ENCODE data around the gene NELL1.

DNA sequence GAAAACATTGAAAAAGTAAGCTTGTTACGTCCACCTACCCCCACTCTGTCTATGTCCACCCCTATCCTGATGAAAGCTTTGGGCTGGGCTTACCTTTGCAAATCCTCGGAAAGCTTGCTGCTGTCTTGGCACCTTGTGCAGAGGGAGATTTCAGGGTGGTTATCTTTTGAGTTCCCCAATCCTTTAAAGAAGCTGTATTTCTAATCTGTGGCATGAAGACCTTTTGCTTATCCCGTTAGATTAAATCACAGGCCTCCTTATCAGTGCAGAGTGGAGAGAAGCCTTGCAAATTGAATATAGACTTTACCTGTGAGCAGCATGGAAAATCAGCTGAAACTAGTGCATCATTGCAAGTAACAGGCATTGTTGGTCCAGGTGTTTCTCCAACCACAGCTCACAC lies 942.9 kb downstream of the NELL1 start:
- TF ChIP-seq POLR2A (IDR thresholded peaks at IDR 0.05) (no peak), CTCF (IDR thresholded peaks at IDR 0.05) (no peak)
